ENCODE measurements around the gene ITCH. TPM values are rescaled to one million over a fixed set of nuclear protein-coding genes. Genes with fewer than 3 reads are reported as not detected.
"Not testable (repeated sequence)": the region's sequence is repeated elsewhere in the genome, so short reads cannot be mapped to it uniquely, and the experiment has no call there.

The ITCH gene
- total RNA-seq, 2 donors from 2014 or later, result 45.4 to 89.2 TPM

GRCh38 chr20:34397096-34397495, 34.0 kb downstream of the ITCH start:
- Histone ChIP-seq H3K27ac (no peak overlapping the region), H3K36me3 (no peaks in the 10 kb centered on the region)

GRCh38 chr20:34400776-34401175, 37.7 kb downstream of the ITCH start:
- H3K4me3 ChIP-seq; DNase-seq (ENCODE audit: low spot score); H3K27ac ChIP-seq; H3K27me3 ChIP-seq (replicated peaks; ENCODE audit: insufficient read depth); H3K4me1 ChIP-seq (replicated peaks); H3K9me3 ChIP-seq; intact Hi-C loops (cut with DNase I); H3K36me3 ChIP-seq: not testable (repeated sequence)
- 64% methylated on average over 6 of the region's 6 CpGs for WGBS

More at GRCh38 chr20:34397096-34397495, 34.0 kb downstream of the ITCH start:
- WGBS, result 96% methylated on average over 9 of the region's 9 CpGs
- H3K4me3 ChIP-seq, result no peak overlapping the region
- TF ChIP-seq POLR2A (IDR thresholded peaks at IDR 0.05), result no peak
- TF ChIP-seq, protein P1, sequence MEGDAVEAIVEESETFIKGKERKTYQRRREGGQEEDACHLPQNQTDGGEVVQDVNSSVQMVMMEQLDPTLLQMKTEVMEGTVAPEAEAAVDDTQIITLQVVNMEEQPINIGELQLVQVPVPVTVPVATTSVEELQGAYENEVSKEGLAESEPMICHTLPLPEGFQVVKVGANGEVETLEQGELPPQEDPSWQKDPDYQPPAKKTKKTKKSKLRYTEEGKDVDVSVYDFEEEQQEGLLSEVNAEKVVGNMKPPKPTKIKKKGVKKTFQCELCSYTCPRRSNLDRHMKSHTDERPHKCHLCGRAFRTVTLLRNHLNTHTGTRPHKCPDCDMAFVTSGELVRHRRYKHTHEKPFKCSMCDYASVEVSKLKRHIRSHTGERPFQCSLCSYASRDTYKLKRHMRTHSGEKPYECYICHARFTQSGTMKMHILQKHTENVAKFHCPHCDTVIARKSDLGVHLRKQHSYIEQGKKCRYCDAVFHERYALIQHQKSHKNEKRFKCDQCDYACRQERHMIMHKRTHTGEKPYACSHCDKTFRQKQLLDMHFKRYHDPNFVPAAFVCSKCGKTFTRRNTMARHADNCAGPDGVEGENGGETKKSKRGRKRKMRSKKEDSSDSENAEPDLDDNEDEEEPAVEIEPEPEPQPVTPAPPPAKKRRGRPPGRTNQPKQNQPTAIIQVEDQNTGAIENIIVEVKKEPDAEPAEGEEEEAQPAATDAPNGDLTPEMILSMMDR (IDR thresholded peaks at IDR 0.05), result no peak
- DNase-seq (ENCODE audit: low spot score), result no peak
- no peaks in the 10 kb centered on the region for H3K27me3 ChIP-seq (replicated peaks; ENCODE audit: insufficient read depth)
- H3K4me1 ChIP-seq (replicated peaks), result no peaks in the 10 kb centered on the region
- intact Hi-C loops (cut with DNase I), result no loop called here
- H3K9me3 ChIP-seq, result no peaks in the 10 kb centered on the region

- Histone ChIP-seq H3K4me3 (no peak overlapping the region), H3K27me3 (replicated peaks; ENCODE audit: insufficient read depth) (no peaks in the 10 kb centered on the region), H3K36me3 (no peaks in the 10 kb centered on the region), H3K27ac (no peak overlapping the region), H3K9me3 (no peaks in the 10 kb centered on the region), H3K4me1 (replicated peaks) (no peaks in the 10 kb centered on the region)
- intact Hi-C loops (cut with DNase I), result no loop called here
- WGBS, result 91% methylated on average over 8 of the region's 8 CpGs
- TF ChIP-seq POLR2AphosphoS5 (IDR thresholded peaks at IDR 0.05), result no peak
- TF ChIP-seq, protein P1 (IDR thresholded peaks at IDR 0.05), result no peak
- TF ChIP-seq POLR2A (IDR thresholded peaks at IDR 0.05), result no peak
- DNase-seq (ENCODE audit: low spot score), result no peak
These were observed 38.8 kb downstream of the ITCH start for GRCh38 chr20:34401741-34402455.

GRCh38 chr20:34402461-34402860, 39.4 kb downstream of the ITCH start:
- intact Hi-C loops (cut with DNase I), result no loop called here
- no peaks in the 10 kb centered on the region for H3K36me3 ChIP-seq
- no peaks in the 10 kb centered on the region for H3K27me3 ChIP-seq (replicated peaks; ENCODE audit: insufficient read depth)
- no peak for DNase-seq (ENCODE audit: low spot score)
- WGBS, result 32% methylated on average over 1 of the region's 1 CpG
- H3K4me1 ChIP-seq (replicated peaks), result no peaks in the 10 kb centered on the region
- no peaks in the 10 kb centered on the region for H3K9me3 ChIP-seq
- H3K4me3 ChIP-seq, result no peak overlapping the region
- no peak overlapping the region for H3K27ac ChIP-seq
- TF ChIP-seq, protein P1 (IDR thresholded peaks at IDR 0.05), result no peak
- TF ChIP-seq POLR2A (IDR thresholded peaks at IDR 0.05), result no peak
- no peak for TF ChIP-seq POLR2AphosphoS5 (IDR thresholded peaks at IDR 0.05)

GRCh38 chr20:34403063-34403827, 40.2 kb downstream of the ITCH start:
- H3K4me3 ChIP-seq, result no peak overlapping the region
- no peaks in the 10 kb centered on the region for H3K9me3 ChIP-seq
- TF ChIP-seq, protein P1 (IDR thresholded peaks at IDR 0.05), result no peak
- no peaks in the 10 kb centered on the region for H3K27me3 ChIP-seq (replicated peaks; ENCODE audit: insufficient read depth)
- no peak for DNase-seq (ENCODE audit: low spot score)
- H3K36me3 ChIP-seq, result no peaks in the 10 kb centered on the region
- intact Hi-C loops (cut with DNase I), result no loop called here
- 63% methylated on average over 4 of the region's 4 CpGs for WGBS
- H3K4me1 ChIP-seq (replicated peaks), result no peaks in the 10 kb centered on the region
- no peak overlapping the region for H3K27ac ChIP-seq

All from prostate gland (tissue), 2 donors.